Parathyroid adenoma (tissue), 2 donors: ENCODE measurements around the gene NLGN1.

Source experiments
- H2AFZ ChIP-seq: fragments of 300-600 bp; sonication (generic); one replicate; pipeline ENCODE4 v1.7.0; 2017; ENCODE audit warnings: antibody characterized with exemption, mild to moderate bottlenecking
- H3K27ac ChIP-seq: fragments of 300-600 bp; sonication (generic); one replicate; pipeline ENCODE4 v1.7.0; 2017
- H3K27me3 ChIP-seq: fragments of 300-600 bp; sonication (generic); one replicate; pipeline ENCODE4 v1.7.0; 2017; ENCODE audit warnings: low read length; ENCODE audit not compliant: control insufficient read depth, insufficient read depth
- H3K36me3 ChIP-seq: fragments of 300-600 bp; sonication (generic); one replicate; pipeline ENCODE4 v1.7.0; 2017; ENCODE audit warnings: low read length; ENCODE audit not compliant: control insufficient read depth, insufficient read depth
- H3K4me1 ChIP-seq: fragments of 300-600 bp; sonication (generic); one replicate; pipeline ENCODE4 v1.7.0; 2017; ENCODE audit warnings: control low read depth
- H3K4me2 ChIP-seq: fragments of 300-600 bp; sonication (generic); one replicate; pipeline ENCODE4 v1.7.0; 2017; ENCODE audit warnings: low read length
- H3K4me3 ChIP-seq: fragments of 300-600 bp; sonication (generic); one replicate; pipeline ENCODE4 v1.7.0; 2017; ENCODE audit warnings: low read depth, low read length
- H3K79me2 ChIP-seq: fragments of 300-600 bp; sonication (generic); one replicate; pipeline ENCODE4 v1.7.0; 2017; ENCODE audit warnings: control low read depth
- H3K9ac ChIP-seq: fragments of 300-600 bp; sonication (generic); one replicate; pipeline ENCODE4 v1.7.0; 2017; ENCODE audit warnings: mild to moderate bottlenecking
- H3K9me3 ChIP-seq: fragments of 300-600 bp; sonication (generic); one replicate; pipeline ENCODE4 v1.7.0; 2017; ENCODE audit warnings: low read length; ENCODE audit not compliant: control insufficient read depth
- CTCF ChIP-seq: fragments of 300-600 bp; sonication (generic); IDR thresholded peaks from one replicate; pipeline ENCODE4 v1.7.0; 2017; ENCODE audit warnings: antibody characterized with exemption, mild to moderate bottlenecking
- donor health status: primary hyperparathyroidism.

The NLGN1 gene

GRCh38 chr3:173568623-173569022 lies 171.1 kb downstream of the NLGN1 start:
- Histone ChIP-seq H3K4me1 (no peaks in the 10 kb centered on the region), H3K27ac (no peak overlapping the region), H3K36me3 (no peaks in the 10 kb centered on the region), H3K4me3 (no peak overlapping the region), H3K4me2 (no peak overlapping the region), H2AFZ (no peak overlapping the region), H3K27me3 (no peaks in the 10 kb centered on the region), H3K9me3 (no peaks in the 10 kb centered on the region), H3K9ac (no peak overlapping the region), H3K79me2 (no peaks in the 10 kb centered on the region)
- TF ChIP-seq CTCF = no peak

- Histone ChIP-seq H3K36me3 (no peaks in the 10 kb centered on the region), H3K27me3 (no peaks in the 10 kb centered on the region), H3K4me3 (no peak overlapping the region), H3K27ac (no peak overlapping the region), H3K79me2 (no peaks in the 10 kb centered on the region), H3K9me3 (no peaks in the 10 kb centered on the region), H2AFZ (no peak overlapping the region), H3K9ac (no peak overlapping the region), H3K4me1 (no peaks in the 10 kb centered on the region), H3K4me2 (no peak overlapping the region)
- TF ChIP-seq CTCF = no peak
These were observed 186.0 kb downstream of the NLGN1 start for GRCh38 chr3:173583496-173583895.

GRCh38 chr3:173584093-173584837 lies 186.7 kb downstream of the NLGN1 start:
- no peak for TF ChIP-seq CTCF
- H2AFZ ChIP-seq = no peak overlapping the region
- no peak overlapping the region for H3K9ac ChIP-seq
- no peaks in the 10 kb centered on the region for H3K36me3 ChIP-seq
- peak overlapping the region; percentile 68 for H3K4me2 ChIP-seq
- no peak overlapping the region for H3K27ac ChIP-seq
- no peaks in the 10 kb centered on the region for H3K79me2 ChIP-seq
- no peaks in the 10 kb centered on the region for H3K27me3 ChIP-seq
- H3K4me1 ChIP-seq = no peaks in the 10 kb centered on the region
- H3K9me3 ChIP-seq = no peaks in the 10 kb centered on the region
- H3K4me3 ChIP-seq = peak overlapping the region; percentile 48

- Histone ChIP-seq H3K9me3 (no peaks in the 10 kb centered on the region), H3K27me3 (no peaks in the 10 kb centered on the region), H3K36me3 (no peaks in the 10 kb centered on the region), H3K4me1 (no peaks in the 10 kb centered on the region), H3K27ac (no peak overlapping the region), H3K4me2 (peak overlapping the region; percentile 68), H2AFZ (no peak overlapping the region), H3K4me3 (peak overlapping the region; percentile 48), H3K79me2 (no peaks in the 10 kb centered on the region), H3K9ac (no peak overlapping the region)
- TF ChIP-seq CTCF = no peak
These were observed 187.6 kb downstream of the NLGN1 start for GRCh38 chr3:173584838-173585831.
